ENCODE data around the gene CRISPLD2. TPM values are rescaled to one million over a fixed set of nuclear protein-coding genes. Genes with fewer than 3 reads are reported as not detected.

The CRISPLD2 gene
- total and polyA plus RNA-seq, 4 donors = 8.9 to 192 (median 70.5) TPM

- Histone ChIP-seq H3K4me1 (ENCODE audit: control insufficient read depth in 1 of 2, insufficient read depth in 2 of 2, low read length in 2 of 2) (no peaks in the 10 kb centered on the region), H3K27me3 (ENCODE audit: control insufficient read depth in 1 of 2, insufficient read depth in 2 of 2, low read length in 1 of 2) (no peaks in the 10 kb centered on the region), H3K9me3 (ENCODE audit: control insufficient read depth, low read length) (no peaks in the 10 kb centered on the region), H3K36me3 (ENCODE audit: control insufficient read depth in 1 of 2, insufficient read depth in 2 of 2, low read length in 1 of 2) (no peaks in the 10 kb centered on the region), H3K4me3 (ENCODE audit: low read length in 2 of 2) (no peak overlapping the region), H3K27ac (ENCODE audit: low read depth in 1 of 2, low read length in 2 of 2) (no peak overlapping the region)
- WGBS, 2 donors = 92% methylated on average over 26 of the region's 26 CpGs
- ATAC-seq (ENCODE audit: low FRiP score) = no peak
- no peak for DNase-seq
- intact Hi-C loops (cut with DNase I) = no loop called here
Observed at GRCh38 chr16:84844559-84845495, 25.0 kb downstream of the CRISPLD2 start.

GRCh38 chr16:84845496-84846002, 25.8 kb downstream of the CRISPLD2 start:
- Histone ChIP-seq H3K36me3 (ENCODE audit: control insufficient read depth in 1 of 2, insufficient read depth in 2 of 2, low read length in 1 of 2) (no peaks in the 10 kb centered on the region), H3K4me3 (ENCODE audit: low read length in 2 of 2) (no peak overlapping the region), H3K4me1 (ENCODE audit: control insufficient read depth in 1 of 2, insufficient read depth in 2 of 2, low read length in 2 of 2) (no peaks in the 10 kb centered on the region), H3K27ac (ENCODE audit: low read depth in 1 of 2, low read length in 2 of 2) (no peak overlapping the region), H3K9me3 (ENCODE audit: control insufficient read depth, low read length) (no peaks in the 10 kb centered on the region), H3K27me3 (ENCODE audit: control insufficient read depth in 1 of 2, insufficient read depth in 2 of 2, low read length in 1 of 2) (no peaks in the 10 kb centered on the region)
- intact Hi-C loops (cut with DNase I) = no loop called here
- DNase-seq (no peak), ATAC-seq (ENCODE audit: low FRiP score) (no peak)
- WGBS, 2 donors = 91 to 92% methylated on average over 14 of the region's 14 CpGs

- no peak overlapping the region for H3K4me3 ChIP-seq (ENCODE audit: low read length in 2 of 2)
- no peaks in the 10 kb centered on the region for H3K9me3 ChIP-seq (ENCODE audit: control insufficient read depth, low read length)
- H3K27me3 ChIP-seq (ENCODE audit: control insufficient read depth in 1 of 2, insufficient read depth in 2 of 2, low read length in 1 of 2) = no peaks in the 10 kb centered on the region
- no peaks in the 10 kb centered on the region for H3K36me3 ChIP-seq (ENCODE audit: control insufficient read depth in 1 of 2, insufficient read depth in 2 of 2, low read length in 1 of 2)
- ATAC-seq (ENCODE audit: low FRiP score) (no peak), DNase-seq (no peak)
- intact Hi-C loops (cut with DNase I) = no loop called here
- no peaks in the 10 kb centered on the region for H3K4me1 ChIP-seq (ENCODE audit: control insufficient read depth in 1 of 2, insufficient read depth in 2 of 2, low read length in 2 of 2)
- WGBS, 2 donors = 87 to 89% methylated on average over 23 of the region's 23 CpGs
- no peak overlapping the region for H3K27ac ChIP-seq (ENCODE audit: low read depth in 1 of 2, low read length in 2 of 2)
Observed at GRCh38 chr16:84847564-84848355, 28.0 kb downstream of the CRISPLD2 start.

GRCh38 chr16:84848986-84849634, 29.3 kb downstream of the CRISPLD2 start:
- H3K27me3 ChIP-seq (ENCODE audit: control insufficient read depth in 1 of 2, insufficient read depth in 2 of 2, low read length in 1 of 2) = no peaks in the 10 kb centered on the region
- no peak overlapping the region for H3K4me3 ChIP-seq (ENCODE audit: low read length in 2 of 2)
- H3K4me1 ChIP-seq (ENCODE audit: control insufficient read depth in 1 of 2, insufficient read depth in 2 of 2, low read length in 2 of 2) = no peaks in the 10 kb centered on the region
- H3K36me3 ChIP-seq (ENCODE audit: control insufficient read depth in 1 of 2, insufficient read depth in 2 of 2, low read length in 1 of 2) = no peaks in the 10 kb centered on the region
- H3K9me3 ChIP-seq (ENCODE audit: control insufficient read depth, low read length) = no peaks in the 10 kb centered on the region
- intact Hi-C loops (cut with DNase I) = no loop called here
- ATAC-seq (ENCODE audit: low FRiP score) = peak; percentile 6
- 85 to 90% methylated on average over 20 to 22 of the region's 22 CpGs for WGBS, 2 donors
- no peak for DNase-seq
- no peak overlapping the region for H3K27ac ChIP-seq (ENCODE audit: low read depth in 1 of 2, low read length in 2 of 2)

- DNase-seq (no peak), ATAC-seq (ENCODE audit: low FRiP score) (no peak)
Observed at GRCh38 chr16:84849751-84850150, 30.0 kb downstream of the CRISPLD2 start.

GRCh38 chr16:84850714-84851113, 30.9 kb downstream of the CRISPLD2 start:
- 86 to 88% methylated on average over 6 of the region's 6 CpGs for WGBS, 2 donors
- Histone ChIP-seq H3K4me1 (ENCODE audit: control insufficient read depth in 1 of 2, insufficient read depth in 2 of 2, low read length in 2 of 2) (no peaks in the 10 kb centered on the region), H3K4me3 (ENCODE audit: low read length in 2 of 2) (no peak overlapping the region), H3K27me3 (ENCODE audit: control insufficient read depth in 1 of 2, insufficient read depth in 2 of 2, low read length in 1 of 2) (no peaks in the 10 kb centered on the region), H3K27ac (ENCODE audit: low read depth in 1 of 2, low read length in 2 of 2) (no peak overlapping the region), H3K36me3 (ENCODE audit: control insufficient read depth in 1 of 2, insufficient read depth in 2 of 2, low read length in 1 of 2) (no peaks in the 10 kb centered on the region), H3K9me3 (ENCODE audit: control insufficient read depth, low read length) (no peaks in the 10 kb centered on the region)
- ATAC-seq (ENCODE audit: low FRiP score) (no peak), DNase-seq (no peak)
- intact Hi-C loops (cut with DNase I) = no loop called here

More at GRCh38 chr16:84849751-84850150, 30.0 kb downstream of the CRISPLD2 start:
- no peak overlapping the region for H3K27ac ChIP-seq (ENCODE audit: low read depth in 1 of 2, low read length in 2 of 2)
- H3K4me1 ChIP-seq (ENCODE audit: control insufficient read depth in 1 of 2, insufficient read depth in 2 of 2, low read length in 2 of 2) = no peaks in the 10 kb centered on the region
- no peak overlapping the region for H3K4me3 ChIP-seq (ENCODE audit: low read length in 2 of 2)
- H3K27me3 ChIP-seq (ENCODE audit: control insufficient read depth in 1 of 2, insufficient read depth in 2 of 2, low read length in 1 of 2) = no peaks in the 10 kb centered on the region
- H3K36me3 ChIP-seq (ENCODE audit: control insufficient read depth in 1 of 2, insufficient read depth in 2 of 2, low read length in 1 of 2) = no peaks in the 10 kb centered on the region
- no peaks in the 10 kb centered on the region for H3K9me3 ChIP-seq (ENCODE audit: control insufficient read depth, low read length)
- 95 to 97% methylated on average over 5 to 6 of the region's 6 CpGs for WGBS, 2 donors
- intact Hi-C loops (cut with DNase I) = no loop called here

- Histone ChIP-seq H3K4me1 (ENCODE audit: control insufficient read depth in 1 of 2, insufficient read depth in 2 of 2, low read length in 2 of 2) (no peaks in the 10 kb centered on the region), H3K4me3 (ENCODE audit: low read length in 2 of 2) (no peak overlapping the region), H3K9me3 (ENCODE audit: control insufficient read depth, low read length) (no peaks in the 10 kb centered on the region), H3K27me3 (ENCODE audit: control insufficient read depth in 1 of 2, insufficient read depth in 2 of 2, low read length in 1 of 2) (no peaks in the 10 kb centered on the region), H3K27ac (ENCODE audit: low read depth in 1 of 2, low read length in 2 of 2) (no peak overlapping the region), H3K36me3 (ENCODE audit: control insufficient read depth in 1 of 2, insufficient read depth in 2 of 2, low read length in 1 of 2) (no peaks in the 10 kb centered on the region)
- ATAC-seq (ENCODE audit: low FRiP score) (no peak), DNase-seq (no peak)
- 39 to 40% methylated on average over 18 of the region's 18 CpGs for WGBS, 2 donors
- intact Hi-C loops (cut with DNase I) = no loop called here
Observed at GRCh38 chr16:84851192-84852127, 31.7 kb downstream of the CRISPLD2 start.

- H3K27ac ChIP-seq (ENCODE audit: low read depth in 1 of 2, low read length in 2 of 2) = no peak overlapping the region
- H3K36me3 ChIP-seq (ENCODE audit: control insufficient read depth in 1 of 2, insufficient read depth in 2 of 2, low read length in 1 of 2) = no peaks in the 10 kb centered on the region
- H3K4me1 ChIP-seq (ENCODE audit: control insufficient read depth in 1 of 2, insufficient read depth in 2 of 2, low read length in 2 of 2) = no peaks in the 10 kb centered on the region
- no peak overlapping the region for H3K4me3 ChIP-seq (ENCODE audit: low read length in 2 of 2)
- intact Hi-C loops (cut with DNase I) = no loop called here
- H3K9me3 ChIP-seq (ENCODE audit: control insufficient read depth, low read length) = no peaks in the 10 kb centered on the region
- 82 to 83% methylated on average over 16 of the region's 16 CpGs for WGBS, 2 donors
- ATAC-seq (ENCODE audit: low FRiP score) (peak; percentile 33), DNase-seq (no peak)
- H3K27me3 ChIP-seq (ENCODE audit: control insufficient read depth in 1 of 2, insufficient read depth in 2 of 2, low read length in 1 of 2) = no peaks in the 10 kb centered on the region
Observed at GRCh38 chr16:84853534-84853933, 33.7 kb downstream of the CRISPLD2 start.
